ENCODE data around the gene RREB1.

The RREB1 gene

DNA sequence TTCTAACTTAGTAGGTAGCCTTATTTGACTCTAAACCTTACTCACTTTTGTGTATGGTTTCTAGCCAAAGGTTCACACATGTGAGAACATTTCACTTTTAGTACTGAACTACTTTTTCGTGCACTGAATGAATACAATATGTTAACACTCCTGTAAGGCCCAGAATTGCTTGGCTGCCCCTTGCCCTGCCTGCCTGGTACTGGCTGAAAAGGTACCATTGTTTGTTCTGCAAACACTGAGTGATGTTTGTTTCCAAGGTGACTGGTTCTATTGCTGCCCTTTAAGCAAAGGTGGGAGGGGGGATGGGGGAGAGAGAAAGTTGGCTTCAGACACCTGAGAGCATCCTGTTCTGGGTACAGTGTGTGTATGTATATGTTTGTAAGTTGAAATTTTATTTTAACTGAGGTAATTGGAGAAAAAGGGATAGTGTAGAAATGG, 31.2 kb downstream of the RREB1 start:
- intact Hi-C loops (cut with DNase I) = no loop called here
- no peak for DNase-seq

- intact Hi-C loops (cut with DNase I) = no loop called here
- DNase-seq = no peak
These were observed 32.2 kb downstream of the RREB1 start for GRCh38 chr6:7139835-7140470.

DNA sequence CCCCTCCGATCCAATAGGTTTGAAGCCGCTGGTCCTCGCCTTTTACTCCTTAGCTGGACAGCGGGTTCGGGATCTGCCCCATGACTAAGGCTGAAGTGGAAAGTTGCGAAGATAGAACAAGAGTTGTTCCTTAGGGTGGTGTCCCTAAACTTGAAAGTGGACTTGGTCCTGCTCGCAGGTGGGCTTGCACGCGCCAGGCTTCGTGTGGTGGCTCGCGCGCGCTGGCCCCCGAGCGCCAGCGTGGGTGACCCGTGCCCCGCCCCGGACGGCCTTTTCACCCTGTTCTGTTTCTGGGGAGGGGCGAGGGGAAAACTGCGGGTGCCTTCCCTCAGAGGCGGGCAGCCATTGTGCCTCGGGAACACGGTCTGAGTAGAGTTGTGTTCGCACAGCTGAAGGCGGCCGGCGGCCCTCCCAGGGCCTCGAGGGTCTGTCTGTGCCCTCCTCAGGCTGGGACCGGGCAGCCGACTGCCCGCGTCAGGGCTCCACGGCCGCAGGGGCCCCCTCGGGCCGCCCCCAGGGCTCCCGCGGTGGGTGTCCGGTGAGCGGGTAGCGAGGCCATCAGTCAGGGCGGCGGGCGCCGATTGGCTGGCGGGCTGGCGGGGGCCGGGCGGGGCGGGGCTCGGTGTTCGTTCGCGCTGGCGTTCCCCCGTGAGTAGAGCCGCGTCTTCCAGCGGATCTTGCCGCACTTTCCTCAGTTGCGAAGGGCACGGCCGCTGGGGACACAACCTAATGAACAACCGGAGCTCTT, 33.0 kb downstream of the RREB1 start:
- DNase-seq = peak; percentile 71 to 95 (median 90)
- intact Hi-C loops (cut with DNase I) = no loop called here

- DNase-seq = no peak
- intact Hi-C loops (cut with DNase I) = no loop called here
These were observed 34.6 kb downstream of the RREB1 start for GRCh38 chr6:7142228-7142801.

DNA sequence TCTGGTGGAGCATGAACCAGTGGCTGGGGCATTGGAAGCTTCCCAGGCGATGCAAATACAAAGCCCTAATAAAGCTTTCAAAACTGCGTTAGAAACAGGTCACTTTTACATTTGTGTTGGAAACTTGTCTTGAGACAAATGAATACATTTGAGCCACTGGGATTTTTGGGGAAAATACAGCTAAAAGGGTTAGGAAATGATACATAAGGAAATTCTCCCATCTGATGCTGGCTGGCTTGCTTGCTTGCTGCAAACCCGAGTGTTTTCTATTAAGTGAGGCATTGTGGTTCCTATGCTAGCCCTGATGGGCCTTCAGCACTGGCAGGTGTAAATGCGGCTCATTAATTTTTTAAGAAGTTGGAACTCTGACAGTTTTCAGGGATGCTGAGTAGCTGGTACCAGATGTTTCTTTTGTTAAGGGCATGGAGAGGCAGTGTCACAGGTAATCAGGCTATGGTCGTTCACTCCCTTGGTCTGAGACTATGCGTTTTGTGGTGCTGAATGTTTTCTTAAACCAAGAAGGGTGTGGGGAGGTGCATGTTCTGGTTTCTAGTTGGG, 35.2 kb downstream of the RREB1 start:
- no peak for DNase-seq
- intact Hi-C loops (cut with DNase I) = no loop called here

- intact Hi-C loops (cut with DNase I) = no loop called here
These were observed 35.8 kb downstream of the RREB1 start for GRCh38 chr6:7143476-7143974.

GRCh38 chr6:7144872-7145584, 37.3 kb downstream of the RREB1 start:
- DNase-seq = no peak
- intact Hi-C loops (cut with DNase I) = no loop called here

More at GRCh38 chr6:7143476-7143974, 35.8 kb downstream of the RREB1 start:
- DNase-seq = peak; percentile 35 to 81 (median 64)

- intact Hi-C loops (cut with DNase I) = no loop called here
- no peak for DNase-seq
These were observed 37.8 kb downstream of the RREB1 start for GRCh38 chr6:7145585-7145884.

GRCh38 chr6:7145885-7146828, 38.4 kb downstream of the RREB1 start:
- DNase-seq = peak in 10 of 42 donors; percentile 23 to 53 (median 34)
- intact Hi-C loops (cut with DNase I) = no loop called here

- DNase-seq = no peak
- intact Hi-C loops (cut with DNase I) = no loop called here
These were observed 39.4 kb downstream of the RREB1 start for GRCh38 chr6:7147051-7147671.

DNA sequence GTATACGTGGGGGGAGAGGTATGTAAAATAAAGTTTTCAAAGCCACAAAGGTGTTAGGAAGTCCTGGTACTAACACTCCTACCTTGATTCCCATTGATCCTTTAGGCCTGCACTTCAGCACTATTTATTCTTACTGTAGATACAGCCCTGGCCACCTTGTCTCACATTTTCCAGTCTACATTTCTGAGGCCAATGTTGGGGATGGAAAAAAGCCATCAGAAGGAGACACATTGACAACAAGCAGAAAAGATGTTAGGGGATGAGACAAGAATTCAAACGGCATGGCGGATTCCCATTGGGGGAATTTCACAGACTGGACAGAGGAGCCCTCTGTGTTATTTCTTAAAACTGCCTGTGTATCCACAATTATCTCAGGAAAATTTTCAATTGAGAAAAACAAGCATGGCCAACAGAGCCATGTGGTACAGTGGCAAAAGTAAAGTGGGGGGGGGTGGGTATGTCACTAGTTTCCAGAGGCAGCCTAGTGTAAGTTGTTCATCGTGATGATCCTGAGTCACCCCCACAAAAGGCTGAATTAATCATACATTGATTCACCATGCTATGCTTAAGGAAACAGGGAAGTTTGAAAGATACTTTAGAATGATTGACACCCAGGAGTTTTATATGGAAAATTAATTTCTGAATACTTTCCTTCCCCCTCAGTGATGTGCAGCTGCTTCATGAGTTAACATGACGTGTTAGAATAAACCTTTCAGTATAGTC, 40.5 kb downstream of the RREB1 start:
- DNase-seq = no peak
- intact Hi-C loops (cut with DNase I) = no loop called here

DNA sequence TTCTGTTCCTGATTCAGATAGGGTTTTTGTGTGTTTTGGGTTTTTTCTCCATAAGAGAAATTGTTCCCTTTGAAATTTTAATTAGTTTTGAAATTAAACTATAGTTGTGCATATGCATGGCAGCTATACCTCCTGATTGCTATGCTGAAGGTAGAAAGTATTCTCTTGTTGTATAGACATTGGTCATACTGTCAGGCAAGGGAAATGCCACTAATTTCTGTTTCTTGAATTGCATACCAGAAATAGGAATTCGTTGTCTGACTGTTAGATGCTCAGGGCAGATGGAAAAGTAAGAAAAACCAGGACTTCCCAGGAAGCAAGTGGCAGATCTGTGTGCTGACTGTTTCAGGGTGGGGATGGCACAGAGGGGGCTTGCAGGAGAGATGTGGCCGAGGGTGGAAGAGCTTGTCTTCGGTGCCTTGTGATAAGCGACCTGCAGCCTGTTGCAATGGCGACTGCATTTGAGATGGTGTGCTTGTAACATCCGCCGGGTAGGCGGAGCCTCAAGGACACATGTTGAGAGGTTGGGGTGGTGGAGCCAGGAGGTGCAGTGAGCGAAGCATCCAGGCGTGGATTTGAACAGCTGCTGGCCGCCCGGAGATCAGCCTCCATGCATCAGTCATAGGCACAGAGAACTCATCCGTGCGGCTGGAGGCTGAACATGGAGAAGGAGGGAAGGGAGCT, 42.8 kb downstream of the RREB1 start:
- intact Hi-C loops (cut with DNase I) = no loop called here
- no peak for DNase-seq

- intact Hi-C loops (cut with DNase I) = no loop called here
- no peak for DNase-seq
These were observed 43.6 kb downstream of the RREB1 start for GRCh38 chr6:7151381-7151780.

GRCh38 chr6:7152462-7152861, 44.7 kb downstream of the RREB1 start:
- intact Hi-C loops (cut with DNase I) = no loop called here
- no peak for DNase-seq

DNA sequence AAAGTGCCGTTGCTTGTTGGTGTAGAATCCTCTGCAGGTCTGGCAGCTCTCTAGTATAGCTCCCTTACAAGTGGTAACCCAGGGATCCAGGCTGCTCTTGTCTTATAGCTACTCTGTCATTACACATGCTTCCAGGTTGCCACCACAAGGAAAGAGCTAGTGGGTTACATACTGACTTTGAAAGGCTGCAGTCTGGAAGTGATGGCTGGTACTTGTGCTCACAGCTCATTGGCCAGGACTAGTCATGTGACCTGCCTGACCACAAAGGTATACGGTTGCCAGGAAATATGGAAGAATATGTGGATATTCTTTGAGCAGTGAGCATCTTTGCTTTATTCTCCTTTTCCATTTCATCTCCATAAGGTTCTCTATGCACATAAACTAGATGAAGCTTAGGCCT, 46.0 kb downstream of the RREB1 start:
- DNase-seq = no peak
- intact Hi-C loops (cut with DNase I) = no loop called here

- intact Hi-C loops (cut with DNase I) = no loop called here
- DNase-seq = no peak
These were observed 46.8 kb downstream of the RREB1 start for GRCh38 chr6:7154341-7155139.
